ENCODE data around the gene NPM3.

DNA sequence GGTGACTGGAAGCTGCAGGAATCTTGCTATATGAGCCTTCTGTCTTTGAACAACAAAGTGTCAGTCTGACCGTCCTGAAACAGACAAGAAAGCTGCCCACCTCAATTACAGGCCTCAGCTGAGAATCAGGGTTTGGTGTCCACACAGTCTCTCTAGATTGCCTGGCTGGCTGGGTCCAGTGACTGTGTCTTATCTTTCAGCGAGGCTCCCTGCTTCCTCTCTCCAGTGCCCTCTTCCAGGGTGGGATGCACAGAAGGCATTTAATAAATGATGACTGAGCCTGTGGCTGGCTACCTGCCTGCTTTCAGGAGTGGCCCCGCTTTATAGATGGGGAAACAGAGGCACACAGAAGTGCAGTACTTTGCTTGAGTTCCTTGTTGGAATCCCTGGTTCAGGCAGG is 34.8 kb downstream of the NPM3 start:
- TF ChIP-seq, protein P1, sequence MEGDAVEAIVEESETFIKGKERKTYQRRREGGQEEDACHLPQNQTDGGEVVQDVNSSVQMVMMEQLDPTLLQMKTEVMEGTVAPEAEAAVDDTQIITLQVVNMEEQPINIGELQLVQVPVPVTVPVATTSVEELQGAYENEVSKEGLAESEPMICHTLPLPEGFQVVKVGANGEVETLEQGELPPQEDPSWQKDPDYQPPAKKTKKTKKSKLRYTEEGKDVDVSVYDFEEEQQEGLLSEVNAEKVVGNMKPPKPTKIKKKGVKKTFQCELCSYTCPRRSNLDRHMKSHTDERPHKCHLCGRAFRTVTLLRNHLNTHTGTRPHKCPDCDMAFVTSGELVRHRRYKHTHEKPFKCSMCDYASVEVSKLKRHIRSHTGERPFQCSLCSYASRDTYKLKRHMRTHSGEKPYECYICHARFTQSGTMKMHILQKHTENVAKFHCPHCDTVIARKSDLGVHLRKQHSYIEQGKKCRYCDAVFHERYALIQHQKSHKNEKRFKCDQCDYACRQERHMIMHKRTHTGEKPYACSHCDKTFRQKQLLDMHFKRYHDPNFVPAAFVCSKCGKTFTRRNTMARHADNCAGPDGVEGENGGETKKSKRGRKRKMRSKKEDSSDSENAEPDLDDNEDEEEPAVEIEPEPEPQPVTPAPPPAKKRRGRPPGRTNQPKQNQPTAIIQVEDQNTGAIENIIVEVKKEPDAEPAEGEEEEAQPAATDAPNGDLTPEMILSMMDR (conservative IDR thresholded peaks at IDR 0.05; ENCODE audit: low read depth, low read length) = no peak
- TF ChIP-seq EZH2phosphoT487 (IDR thresholded peaks at IDR 0.05; ENCODE audit: borderline replicate concordance, low read length) = no peak
